GM12801 (cell line): ENCODE data around the gene MED22.

ENCODE experiments used
- TF ChIP-seq, protein P1 (sequence below): IDR thresholded peaks from one replicate; pipeline ENCODE4 v1.5.1; 2011; ENCODE audit warnings: control low read depth; ENCODE audit not compliant: insufficient read length; ENCODE audit errors: extremely low read depth

The MED22 gene

GRCh38 chr9:133367221-133367620 is 19.3 kb upstream of the MED22 start:
- TF ChIP-seq, protein P1, sequence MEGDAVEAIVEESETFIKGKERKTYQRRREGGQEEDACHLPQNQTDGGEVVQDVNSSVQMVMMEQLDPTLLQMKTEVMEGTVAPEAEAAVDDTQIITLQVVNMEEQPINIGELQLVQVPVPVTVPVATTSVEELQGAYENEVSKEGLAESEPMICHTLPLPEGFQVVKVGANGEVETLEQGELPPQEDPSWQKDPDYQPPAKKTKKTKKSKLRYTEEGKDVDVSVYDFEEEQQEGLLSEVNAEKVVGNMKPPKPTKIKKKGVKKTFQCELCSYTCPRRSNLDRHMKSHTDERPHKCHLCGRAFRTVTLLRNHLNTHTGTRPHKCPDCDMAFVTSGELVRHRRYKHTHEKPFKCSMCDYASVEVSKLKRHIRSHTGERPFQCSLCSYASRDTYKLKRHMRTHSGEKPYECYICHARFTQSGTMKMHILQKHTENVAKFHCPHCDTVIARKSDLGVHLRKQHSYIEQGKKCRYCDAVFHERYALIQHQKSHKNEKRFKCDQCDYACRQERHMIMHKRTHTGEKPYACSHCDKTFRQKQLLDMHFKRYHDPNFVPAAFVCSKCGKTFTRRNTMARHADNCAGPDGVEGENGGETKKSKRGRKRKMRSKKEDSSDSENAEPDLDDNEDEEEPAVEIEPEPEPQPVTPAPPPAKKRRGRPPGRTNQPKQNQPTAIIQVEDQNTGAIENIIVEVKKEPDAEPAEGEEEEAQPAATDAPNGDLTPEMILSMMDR, result no peak

GRCh38 chr9:133366435-133366834 is 18.5 kb upstream of the MED22 start:
- TF ChIP-seq, protein P1, result no peak

- TF ChIP-seq, protein P1, result no peak
Measured at GRCh38 chr9:133362359-133363044, 14.6 kb upstream of the MED22 start.

DNA sequence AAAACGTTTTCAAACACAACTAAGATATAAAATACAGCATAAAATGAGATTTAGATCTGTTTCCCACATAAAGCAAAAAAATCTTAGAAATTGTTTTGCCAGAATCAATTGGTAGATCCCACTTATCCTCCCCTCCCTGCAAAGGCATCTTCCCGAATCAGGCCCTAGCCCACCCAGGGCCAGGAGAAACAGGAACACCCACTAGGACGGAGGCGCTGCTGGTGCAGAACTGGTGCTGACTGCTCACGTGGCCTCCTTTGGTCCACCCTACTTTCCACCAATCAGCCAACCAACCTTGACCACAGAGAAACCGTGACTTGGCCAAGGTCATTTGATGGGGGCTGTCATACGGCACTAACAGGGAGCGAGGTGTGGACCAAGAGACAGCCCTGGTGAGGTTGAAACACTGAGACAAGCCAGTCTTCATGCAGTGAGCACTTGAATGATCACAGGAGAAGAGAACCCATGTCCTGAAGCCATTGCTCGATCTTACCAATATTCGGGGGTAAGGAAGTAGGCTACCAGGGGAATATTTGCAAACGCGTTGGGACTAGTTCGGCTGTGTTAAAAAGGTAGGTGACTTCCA is 13.7 kb upstream of the MED22 start:
- TF ChIP-seq, protein P1, result no peak

DNA sequence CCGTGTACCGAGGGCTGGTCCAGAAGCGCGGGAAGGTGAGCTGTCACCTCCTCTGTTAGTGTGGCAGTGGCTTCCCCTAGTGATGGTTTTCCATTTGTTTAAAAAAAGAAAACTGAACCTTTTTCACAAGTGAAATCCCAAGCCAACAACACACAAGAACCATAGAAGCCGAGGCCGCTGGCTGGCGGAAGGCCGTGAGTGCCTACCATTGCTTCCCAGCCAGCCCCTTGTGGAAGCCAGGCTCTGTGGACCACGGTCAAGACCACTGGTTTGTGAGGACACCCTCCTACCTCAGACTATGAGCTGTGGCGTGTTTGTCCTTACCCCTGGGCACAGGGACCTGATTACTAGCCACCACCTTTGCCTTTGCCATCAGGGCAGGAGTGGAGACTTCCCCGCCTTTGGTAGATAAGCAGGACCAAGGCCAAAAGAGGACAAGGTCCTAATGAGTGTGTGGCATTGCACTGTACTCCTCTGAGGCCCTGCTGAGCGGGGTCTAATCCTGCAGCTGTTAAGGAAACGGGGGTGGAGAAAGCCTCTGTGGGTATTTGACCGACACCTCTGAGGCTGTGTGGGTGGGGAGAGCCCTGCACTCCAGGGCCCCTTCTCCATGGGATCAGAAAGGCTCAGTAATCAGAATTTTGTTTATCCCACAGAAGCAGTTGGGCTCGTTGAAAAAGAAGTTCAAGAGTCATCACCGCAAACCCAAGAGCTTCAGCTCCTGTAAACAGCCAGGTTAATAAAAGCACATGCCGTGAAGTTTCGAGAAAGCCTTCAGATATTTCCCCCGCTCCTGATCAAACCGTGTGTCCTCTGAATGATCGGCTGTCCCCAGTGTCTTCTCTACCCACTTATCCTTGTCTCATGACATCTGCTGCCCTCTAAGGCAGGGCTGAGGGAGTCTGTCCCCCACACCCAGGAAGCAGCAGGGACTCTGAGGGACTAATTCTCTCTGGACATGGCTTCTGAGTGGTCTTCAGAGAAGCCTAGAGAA is 12.8 kb upstream of the MED22 start:
- TF ChIP-seq, protein P1, result no peak

GRCh38 chr9:133359399-133360175 is 11.7 kb upstream of the MED22 start:
- TF ChIP-seq, protein P1, result no peak

- TF ChIP-seq, protein P1, result no peak
Measured at GRCh38 chr9:133357656-133358055, 9.7 kb upstream of the MED22 start.
